H1 (cell line): Measurements from ENCODE around the gene LGI4. TPM values are rescaled to one million over a fixed set of nuclear protein-coding genes. Genes with fewer than 3 reads are reported as not detected.

Experiments
- CTCF ChIA-PET: fragments of 300-600 bp; sonication (Branson Sonifier 250); formaldehyde crosslinking; loops from one replicate; lab custom pipeline; 2021; ENCODE audit not compliant: partially characterized antibody; lab: Charles Lee
- POLR2A ChIA-PET: fragments of 300-600 bp; sonication (Branson Sonifier 250); formaldehyde crosslinking; loops from one replicate; lab custom pipeline; 2021; ENCODE audit warnings: inconsistent platforms; ENCODE audit not compliant: partially characterized antibody; lab: Charles Lee
- DNase-seq, 2 experiments: peaks; one replicate each; pipeline versions ENCODE4 v3.0.0 to v3.0.0-alpha.2; 2010 to 2022; ENCODE audit warnings: low spot score in 2 of 2, low read depth in 1 of 2, mixed read lengths in 1 of 2
- FAIRE-seq: peaks from 2 replicates; lab custom pipeline; 2011; peaks lifted over from hg19 to GRCh38; lab: Jason Lieb, UNC
- H2AFZ ChIP-seq: 2 replicates; pipeline ENCODE4 v1.8.1; 2012; ENCODE audit warnings: low read length, inconsistent platforms
- H2AK5ac ChIP-seq: 2 replicates; pipeline ENCODE4 v1.6.1; 2013; ENCODE audit warnings: low read depth, low read length
- H2BK120ac ChIP-seq: replicated peaks from 2 replicates; pipeline ENCODE3; 2013; ENCODE audit warnings: low read depth, low read length, inconsistent platforms
- H2BK12ac ChIP-seq: 2 replicates; pipeline ENCODE4 v1.6.1; 2013; ENCODE audit warnings: low read depth, low read length
- H2BK15ac ChIP-seq: 2 replicates; pipeline ENCODE4 v1.6.1; 2013; ENCODE audit warnings: low read length
- H2BK20ac ChIP-seq: 2 replicates; pipeline ENCODE4 v1.6.1; 2013; ENCODE audit warnings: low read length
- H2BK5ac ChIP-seq: 2 replicates; pipeline ENCODE4 v1.6.1; 2013; ENCODE audit warnings: low read depth, low read length
- H3K14ac ChIP-seq: 2 replicates; pipeline ENCODE4 v1.6.1; 2013; ENCODE audit warnings: inconsistent platforms; ENCODE audit not compliant: insufficient read length
- H3K18ac ChIP-seq: 2 replicates; pipeline ENCODE4 v1.6.1; 2013; ENCODE audit warnings: low read length; ENCODE audit errors: extremely low read depth
- H3K23ac ChIP-seq: 2 replicates; pipeline ENCODE4 v1.6.1; 2013; ENCODE audit warnings: inconsistent platforms; ENCODE audit not compliant: insufficient read length
- H3K23me2 ChIP-seq: 2 replicates; pipeline ENCODE4 v1.6.1; 2013; ENCODE audit warnings: low read depth, low read length
- H3K27ac ChIP-seq: 2 replicates; pipeline ENCODE4 v1.6.1; 2011; ENCODE audit warnings: low read depth, low read length, inconsistent platforms
- H3K27me3 ChIP-seq, 4 experiments: replicated peaks in 1 of 4; 1 replicate in 1 of 4; 2 replicates in 3 of 4; pipeline versions ENCODE4 v1.6.1 to v1.8.1; 2011 to 2013; ENCODE audit warnings: low read length in 3 of 4, mild to moderate bottlenecking in 3 of 4, inconsistent platforms in 2 of 4, mixed read lengths in 2 of 4, moderate library complexity in 1 of 4; ENCODE audit not compliant: control insufficient read depth in 3 of 4, insufficient read depth in 3 of 4; ENCODE audit errors: extremely low read depth in 1 of 4
- H3K36me3 ChIP-seq, 4 experiments: 2 replicates each; pipeline versions ENCODE4 v1.6.1 to v1.8.1; 2011 to 2013; ENCODE audit warnings: mild to moderate bottlenecking in 4 of 4, low read length in 3 of 4, moderate library complexity in 2 of 4, control low read depth in 1 of 4, inconsistent platforms in 1 of 4; ENCODE audit not compliant: insufficient read depth in 4 of 4, control insufficient read depth in 2 of 4
- H3K4ac ChIP-seq: replicated peaks from 2 replicates; pipeline ENCODE3; 2013; ENCODE audit warnings: low read length, low read depth, mixed read lengths, inconsistent platforms; ENCODE audit not compliant: insufficient read length
- H3K4me1 ChIP-seq, 4 experiments: replicated peaks in 1 of 4; 1 replicate in 1 of 4; 2 replicates in 3 of 4; pipeline versions ENCODE4 v1.6.1 to v1.8.1; 2011 to 2013; ENCODE audit warnings: low read length in 3 of 4, inconsistent platforms in 2 of 4, mixed read lengths in 1 of 4; ENCODE audit not compliant: insufficient read depth in 4 of 4, control insufficient read depth in 3 of 4
- H3K4me2 ChIP-seq, 2 experiments: 2 replicates each; pipeline versions ENCODE4 v1.6.1 to v1.8.1; 2011 to 2013; ENCODE audit warnings: low read depth in 2 of 2, low read length in 2 of 2, control low read depth in 1 of 2, inconsistent platforms in 1 of 2, mild to moderate bottlenecking in 1 of 2; ENCODE audit not compliant: insufficient read depth in 1 of 2
- H3K4me3 ChIP-seq, 4 experiments: fragments of 200-600, 300-600 bp in 1 of 4; sonication (generic), shearing (Covaris generic), sonication (Bioruptor Twin) in 1 of 4; 2 replicates each; pipeline versions ENCODE4 v1.5.1 to v1.8.1; 2011 to 2016; ENCODE audit warnings: low read length in 4 of 4, low read depth in 3 of 4, control low read depth in 2 of 4, inconsistent platforms in 2 of 4, mild to moderate bottlenecking in 2 of 4, mixed read lengths in 1 of 4, moderate library complexity in 1 of 4; ENCODE audit not compliant: insufficient read depth in 2 of 4; ENCODE audit errors: extremely low read depth in 1 of 4
- H3K56ac ChIP-seq: replicated peaks from 2 replicates; pipeline ENCODE3; 2013; ENCODE audit warnings: low read depth, mild to moderate bottlenecking, mixed read lengths, low read length, inconsistent platforms; ENCODE audit not compliant: insufficient read length
- H3K79me1 ChIP-seq: 2 replicates; pipeline ENCODE4 v1.6.1; 2013; ENCODE audit warnings: low read depth, low read length, control low read depth
- H3K79me2 ChIP-seq, 2 experiments: 2 replicates each; pipeline versions ENCODE4 v1.6.1 to v1.8.1; 2012 to 2013; ENCODE audit warnings: low read length in 2 of 2, mild to moderate bottlenecking in 2 of 2, inconsistent platforms in 1 of 2; ENCODE audit not compliant: insufficient read depth in 2 of 2, control insufficient read depth in 1 of 2
- H3K9ac ChIP-seq, 4 experiments: replicated peaks in 1 of 4; 1 replicate in 1 of 4; 2 replicates in 3 of 4; pipeline versions ENCODE4 v1.6.1 to v1.8.1; 2011 to 2013; ENCODE audit warnings: low read depth in 3 of 4, low read length in 3 of 4, control low read depth in 2 of 4, mild to moderate bottlenecking in 2 of 4, moderate library complexity in 2 of 4, inconsistent platforms in 1 of 4; ENCODE audit errors: extremely low read depth in 1 of 4
- H3K9me3 ChIP-seq, 2 experiments: 2 replicates each; pipeline versions ENCODE4 v1.6.1 to v1.8.1; 2012 to 2013; ENCODE audit warnings: mild to moderate bottlenecking in 2 of 2, moderate library complexity in 2 of 2, control low read depth in 1 of 2, inconsistent platforms in 1 of 2, low read depth in 1 of 2, low read length in 1 of 2, mixed read lengths in 1 of 2; ENCODE audit not compliant: insufficient read depth in 2 of 2
- H4K20me1 ChIP-seq, 2 experiments: replicated peaks in 1 of 2; 2 replicates each; pipeline versions ENCODE3 to v1.8.1; 2011 to 2013; ENCODE audit warnings: inconsistent platforms in 2 of 2, low read length in 2 of 2, mild to moderate bottlenecking in 1 of 2; ENCODE audit not compliant: insufficient read depth in 2 of 2, control insufficient read depth in 1 of 2
- H4K5ac ChIP-seq: 2 replicates; pipeline ENCODE4 v1.6.1; 2013; ENCODE audit warnings: low read length, low read depth, mixed read lengths, inconsistent platforms; ENCODE audit not compliant: insufficient read length
- H4K8ac ChIP-seq: 2 replicates; pipeline ENCODE4 v1.8.0; 2013; ENCODE audit warnings: mild to moderate bottlenecking, moderate library complexity, low read length, inconsistent platforms; ENCODE audit not compliant: insufficient read depth; ENCODE audit errors: extremely low read depth
- H4K91ac ChIP-seq: replicated peaks from 2 replicates; pipeline ENCODE3; 2013; ENCODE audit warnings: low read length, mixed read lengths, inconsistent platforms; ENCODE audit not compliant: insufficient read length
- CBX8 ChIP-seq: fragments of 300-800, 300-1000 bp; sonication (generic); IDR thresholded peaks from 2 replicates; pipeline ENCODE4 v1.7.1; 2016; ENCODE audit warnings: low read depth, low read length, borderline replicate concordance
- JUN ChIP-seq: IDR thresholded peaks from 2 replicates; pipeline ENCODE4 v1.6.1; 2011; ENCODE audit warnings: low read depth, mild to moderate bottlenecking, improper control_type of control experiment, low read length
- TAF7 ChIP-seq: optimal IDR thresholded peaks from 2 replicates; pipeline ENCODE3; 2011; ENCODE audit warnings: low read depth, mild to moderate bottlenecking, inconsistent platforms, low read length, moderate library complexity, borderline replicate concordance
- WGBS, 2 experiments: shearing (Covaris generic) in 1 of 2; methylation state at CpG; one replicate each; pipeline versions ENCODE4 v1.1.6 to v1.1.7; 2013 to 2015; ENCODE audit warnings: low lambda C conversion rate in 2 of 2, mixed read lengths in 2 of 2, inconsistent platforms in 1 of 2, low coverage in 1 of 2, missing lambda C conversion rate in 1 of 2; ENCODE audit not compliant: insufficient replicate concordance in 2 of 2, insufficient coverage in 1 of 2, insufficient read length in 1 of 2; ENCODE audit errors: extremely low coverage in 1 of 2, missing lambda C conversion rate in 1 of 2; 5-methylcytosine and 5-hydroxymethylcytosine counted together
- polyA plus RNA-seq, 7 experiments: library from polyadenylated mRNA; depleted of rRNA in 3 of 7; stranded (reverse) in 5 of 7; unstranded in 2 of 7; fragments of >200 nt in 5 of 7; fragments of 200-250 nt in 2 of 7; gene quantifications; 1 replicate in 5 of 7; 2 replicates in 1 of 7; 4 replicates in 1 of 7; pipeline versions ENCODE4 v1.2.1 to v1.2.3, GENCODE V29; 2011 to 2013; ENCODE audit warnings: missing spikeins in 2 of 7, mixed read lengths in 2 of 7
- total RNA-seq: library from RNA; stranded (reverse); fragmentation: NEBNext Ultra II Directional; extraction: Animal tissue kit (Norgen Biotek cat#: 25700); gene quantifications from 2 replicates; pipeline ENCODE4 v1.2.1, GENCODE V29; 2021
- TF ChIP-seq, protein P1 (sequence below): IDR thresholded peaks from 2 replicates; pipeline ENCODE4 v1.6.1; 2011; ENCODE audit warnings: low read depth, mild to moderate bottlenecking, low read length; ENCODE audit not compliant: insufficient read depth
- TF ChIP-seq, protein P2 (sequence below): IDR thresholded peaks from 2 replicates; pipeline ENCODE4 v1.6.1; 2012; ENCODE audit warnings: inconsistent platforms
- TF ChIP-seq, protein P3 (sequence below): IDR thresholded peaks from 2 replicates; pipeline ENCODE4 v1.6.1; 2012; ENCODE audit warnings: inconsistent platforms
- TF ChIP-seq, protein P4 (sequence below): IDR thresholded peaks from 2 replicates; pipeline ENCODE4 v1.6.1; 2011; ENCODE audit warnings: low read length, improper control_type of control experiment

LGI4 gene
- total and polyA plus RNA-seq, 2 of the 8 experiments (the other 6 are each of a cell fraction or from before 2014, with no cell fraction given), result 2.0 to 8.2 TPM

DNA sequence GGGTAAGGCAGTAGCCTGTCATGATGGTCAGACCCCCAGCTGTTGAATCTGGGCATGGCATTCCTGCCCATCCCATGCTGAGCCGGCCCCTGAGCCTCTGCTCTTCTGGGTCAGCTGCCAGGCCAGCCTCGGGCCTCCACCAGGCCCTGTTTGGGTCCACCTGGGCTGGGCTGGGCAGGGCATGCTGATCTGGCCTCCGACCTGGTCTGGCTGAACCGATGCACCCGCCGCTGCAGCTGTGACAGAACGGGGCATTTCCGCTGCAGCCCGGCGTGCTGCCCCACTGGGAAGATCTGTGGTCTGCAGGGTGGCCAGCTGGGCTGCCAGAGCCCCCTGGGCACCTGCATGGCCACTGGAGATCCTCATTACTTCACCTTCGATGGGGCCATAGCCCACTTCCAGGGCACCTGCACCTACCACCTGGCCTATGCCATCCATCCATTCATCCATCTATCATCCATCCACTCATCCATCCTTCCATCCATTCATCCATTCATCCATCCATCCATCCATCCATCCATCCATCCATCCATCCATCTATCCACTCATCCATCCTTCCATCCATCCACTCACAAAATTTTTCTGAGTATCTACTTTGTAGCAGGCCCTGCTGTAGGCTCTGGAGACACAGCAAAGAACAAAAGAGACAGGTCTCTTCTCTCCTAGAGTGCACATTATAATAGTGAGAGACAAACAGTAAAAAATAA lies 40.8 kb downstream of the LGI4 start:
- no peaks in the 10 kb centered on the region for H4K20me1 ChIP-seq
- H3K18ac ChIP-seq, result no peak overlapping the region
- no peak overlapping the region for H3K4me2 ChIP-seq
- WGBS, 2 experiments, result 88% methylated on average over 11 of the region's 11 CpGs; no CpG with 5 or more reads in 1 of the 2 experiments
- no peaks in the 10 kb centered on the region for H3K36me3 ChIP-seq
- H3K9ac ChIP-seq, result no peak overlapping the region
- FAIRE-seq (no peak), DNase-seq (no peak)
- no peak overlapping the region for H3K23ac ChIP-seq
- no peak overlapping the region for H3K4ac ChIP-seq
- H3K23me2 ChIP-seq, result peaks cover 5% of the 10 kb centered on the region; the same call in 1 of the 2 replicates
- no peak overlapping the region for H4K91ac ChIP-seq
- H4K5ac ChIP-seq, result no peak overlapping the region
- H3K56ac ChIP-seq, result no peak overlapping the region
- no peak overlapping the region for H2AK5ac ChIP-seq
- POLR2A ChIA-PET, result interaction anchor here (1.0 kb wide), 1 partner anchor 38 kb away, joined by 3 read pairs; no protein-coding TSS in a partner anchor
- H4K8ac ChIP-seq, result no peak overlapping the region
- no peaks in the 10 kb centered on the region for H3K9me3 ChIP-seq
- no peaks in the 10 kb centered on the region for H3K79me2 ChIP-seq
- no peaks in the 10 kb centered on the region for H3K27me3 ChIP-seq
- H2BK12ac ChIP-seq, result no peak overlapping the region
- H3K4me3 ChIP-seq, result no peak overlapping the region
- CTCF ChIA-PET, result interaction anchor here (0.9 to 5.1 kb wide), 3 partner anchors 27 to 42 kb away, joined by 3 to 56 read pairs (median 30); partner anchors contain the start of gene LGI4
- H3K79me1 ChIP-seq, result no peaks in the 10 kb centered on the region
- H2BK15ac ChIP-seq, result no peak overlapping the region
- H2BK5ac ChIP-seq, result no peak overlapping the region
- H3K27ac ChIP-seq, result no peak overlapping the region
- H3K4me1 ChIP-seq, result peaks cover 3 to 7% (median 6%) of the 10 kb centered on the region in 4 experiments; a peak in 6 of 7 replicates
- H2BK20ac ChIP-seq, result no peak overlapping the region
- no peak overlapping the region for H2AFZ ChIP-seq
- no peak overlapping the region for H2BK120ac ChIP-seq
- H3K14ac ChIP-seq, result no peak overlapping the region
- TF ChIP-seq, protein P1, sequence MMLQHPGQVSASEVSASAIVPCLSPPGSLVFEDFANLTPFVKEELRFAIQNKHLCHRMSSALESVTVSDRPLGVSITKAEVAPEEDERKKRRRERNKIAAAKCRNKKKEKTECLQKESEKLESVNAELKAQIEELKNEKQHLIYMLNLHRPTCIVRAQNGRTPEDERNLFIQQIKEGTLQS, result no peak
- TF ChIP-seq, protein P2, sequence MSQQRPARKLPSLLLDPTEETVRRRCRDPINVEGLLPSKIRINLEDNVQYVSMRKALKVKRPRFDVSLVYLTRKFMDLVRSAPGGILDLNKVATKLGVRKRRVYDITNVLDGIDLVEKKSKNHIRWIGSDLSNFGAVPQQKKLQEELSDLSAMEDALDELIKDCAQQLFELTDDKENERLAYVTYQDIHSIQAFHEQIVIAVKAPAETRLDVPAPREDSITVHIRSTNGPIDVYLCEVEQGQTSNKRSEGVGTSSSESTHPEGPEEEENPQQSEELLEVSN, result no peak
- TF ChIP-seq CBX8, result no peak
- no peak for TF ChIP-seq JUN
- TF ChIP-seq, protein P3, sequence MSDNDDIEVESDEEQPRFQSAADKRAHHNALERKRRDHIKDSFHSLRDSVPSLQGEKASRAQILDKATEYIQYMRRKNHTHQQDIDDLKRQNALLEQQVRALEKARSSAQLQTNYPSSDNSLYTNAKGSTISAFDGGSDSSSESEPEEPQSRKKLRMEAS, result no peak
- TF ChIP-seq, protein P4, sequence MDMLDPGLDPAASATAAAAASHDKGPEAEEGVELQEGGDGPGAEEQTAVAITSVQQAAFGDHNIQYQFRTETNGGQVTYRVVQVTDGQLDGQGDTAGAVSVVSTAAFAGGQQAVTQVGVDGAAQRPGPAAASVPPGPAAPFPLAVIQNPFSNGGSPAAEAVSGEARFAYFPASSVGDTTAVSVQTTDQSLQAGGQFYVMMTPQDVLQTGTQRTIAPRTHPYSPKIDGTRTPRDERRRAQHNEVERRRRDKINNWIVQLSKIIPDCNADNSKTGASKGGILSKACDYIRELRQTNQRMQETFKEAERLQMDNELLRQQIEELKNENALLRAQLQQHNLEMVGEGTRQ, result no peak
- TF ChIP-seq TAF7, result no peak
